BLaER1 treated with 17β-estradiol and CSF1 and Interleukin-3, amounts not matched to agents 10 nM and 100 nM (cell line): Measurements from ENCODE around the gene CCDC63.

Experiments used
- H3K27ac ChIP-seq, 11 experiments: shearing (Covaris generic); formaldehyde crosslinking; 2 replicates each; pipeline ENCODE4 v1.8.1; 2022
- H3K27me3 ChIP-seq, 11 experiments: shearing (Covaris generic); formaldehyde crosslinking; 2 replicates each; pipeline ENCODE4 v1.8.1; 2022
- H3K36me3 ChIP-seq, 11 experiments: shearing (Covaris generic); formaldehyde crosslinking; 2 replicates each; pipeline ENCODE4 v1.8.1; 2022
- H3K4me1 ChIP-seq, 10 experiments: shearing (Covaris generic); formaldehyde crosslinking; 2 replicates each; pipeline ENCODE4 v1.8.1; 2022
- H3K4me2 ChIP-seq, 11 experiments: shearing (Covaris generic); formaldehyde crosslinking; 2 replicates each; pipeline ENCODE4 v1.8.1; 2022
- H3K4me3 ChIP-seq, 10 experiments: shearing (Covaris generic); formaldehyde crosslinking; 2 replicates each; pipeline ENCODE4 v1.8.1; 2022
- H3K9ac ChIP-seq, 11 experiments: shearing (Covaris generic); formaldehyde crosslinking; 2 replicates each; pipeline ENCODE4 v1.8.1; 2022
- H3K9me3 ChIP-seq, 11 experiments: shearing (Covaris generic); formaldehyde crosslinking; replicated peaks in 1 of 11; 2 replicates each; pipeline ENCODE4 v1.8.1; 2022
- H4K20me1 ChIP-seq, 11 experiments: shearing (Covaris generic); formaldehyde crosslinking; 2 replicates each; pipeline ENCODE4 v1.8.1; 2022
- Cebpa-rat ChIP-seq, 11 experiments: shearing (Covaris generic); IDR thresholded peaks; 2 replicates each; pipeline ENCODE4 v1.8.1; 2022

Gene CCDC63

GRCh38 chr12:110880651-110881050 lies 33.9 kb downstream of the CCDC63 start:
- no peaks in the 10 kb centered on the region for H4K20me1 ChIP-seq
- no peaks in the 10 kb centered on the region for H3K36me3 ChIP-seq
- peaks cover 0 to 9% (median 3%) of the 10 kb centered on the region in 10 experiments; a peak in 6 of 20 replicates for H3K4me1 ChIP-seq
- no peak overlapping the region for H3K9ac ChIP-seq
- H3K27ac ChIP-seq = no peak overlapping the region
- H3K9me3 ChIP-seq = 0 out of 22 replicates have a peak, but pooled peaks cover 0 to 4% (median 0%) of the 10 kb centered on the region in 11 experiments
- no peak overlapping the region for H3K4me3 ChIP-seq
- H3K27me3 ChIP-seq = no peaks in the 10 kb centered on the region
- H3K4me2 ChIP-seq = no peak overlapping the region
- TF ChIP-seq Cebpa-rat (IDR thresholded peaks at IDR 0.05) = no peak

GRCh38 chr12:110883251-110883650 lies 36.5 kb downstream of the CCDC63 start:
- Histone ChIP-seq H3K4me3 (no peak overlapping the region), H3K4me2 (0 out of 22 replicates have a peak overlapping the region, but pooled peaks of 1 of the 11 experiments have one; percentile 3), H4K20me1 (no peaks in the 10 kb centered on the region), H3K27ac (no peak overlapping the region), H3K36me3 (no peaks in the 10 kb centered on the region), H3K27me3 (no peaks in the 10 kb centered on the region), H3K9ac (no peak overlapping the region), H3K9me3 (0 out of 22 replicates have a peak, but pooled peaks cover 0 to 4% (median 0%) of the 10 kb centered on the region in 11 experiments), H3K4me1 (peaks cover 0 to 16% (median 9%) of the 10 kb centered on the region in 10 experiments; a peak in 14 of 20 replicates)
- TF ChIP-seq Cebpa-rat (IDR thresholded peaks at IDR 0.05) = no peak

GRCh38 chr12:110885152-110885840 lies 38.5 kb downstream of the CCDC63 start:
- Histone ChIP-seq H3K27me3 (no peaks in the 10 kb centered on the region), H3K27ac (no peak overlapping the region), H3K4me3 (no peak overlapping the region), H3K9ac (no peak overlapping the region), H3K4me2 (no peak overlapping the region), H3K36me3 (no peaks in the 10 kb centered on the region), H3K4me1 (peaks cover 0 to 22% (median 14%) of the 10 kb centered on the region in 10 experiments; a peak in 14 of 20 replicates), H3K9me3 (no peaks in the 10 kb centered on the region), H4K20me1 (no peaks in the 10 kb centered on the region)
- no peak for TF ChIP-seq Cebpa-rat (IDR thresholded peaks at IDR 0.05)

GRCh38 chr12:110888256-110888991 lies 41.6 kb downstream of the CCDC63 start:
- Histone ChIP-seq H3K4me1 (peaks cover 0 to 37% (median 24%) of the 10 kb centered on the region in 10 experiments; a peak in 15 of 20 replicates), H3K9ac (peak overlapping the region in 4 of 11 experiments; percentile 76 to 81 (median 78); a peak in 7 of 22 replicates), H3K36me3 (no peaks in the 10 kb centered on the region), H4K20me1 (no peaks in the 10 kb centered on the region), H3K27me3 (no peaks in the 10 kb centered on the region), H3K27ac (peak overlapping the region in 2 of 11 experiments; percentile 43 to 66; a peak in 2 of 22 replicates), H3K4me2 (peak overlapping the region in 10 of 11 experiments; percentile 43 to 81 (median 70); a peak in 19 of 22 replicates), H3K9me3 (no peaks in the 10 kb centered on the region), H3K4me3 (peak overlapping the region in 1 of 10 experiments; percentile 52; a peak in 3 of 20 replicates)
- TF ChIP-seq Cebpa-rat (IDR thresholded peaks at IDR 0.05) = no peak

- H3K27me3 ChIP-seq = no peaks in the 10 kb centered on the region
- H3K9me3 ChIP-seq = no peaks in the 10 kb centered on the region
- H4K20me1 ChIP-seq = no peaks in the 10 kb centered on the region
- no peaks in the 10 kb centered on the region for H3K36me3 ChIP-seq
- H3K4me1 ChIP-seq = peaks cover 0 to 35% (median 29%) of the 10 kb centered on the region in 10 experiments; a peak in 16 of 20 replicates
- H3K9ac ChIP-seq = no peak overlapping the region
- no peak overlapping the region for H3K4me2 ChIP-seq
- H3K4me3 ChIP-seq = no peak overlapping the region
- H3K27ac ChIP-seq = no peak overlapping the region
- no peak for TF ChIP-seq Cebpa-rat (IDR thresholded peaks at IDR 0.05)
Observed at GRCh38 chr12:110889361-110889760, 42.6 kb downstream of the CCDC63 start.

- Histone ChIP-seq H3K9ac (peak overlapping the region in 7 of 11 experiments; percentile 61 to 83 (median 79); a peak in 10 of 22 replicates), H3K27me3 (no peaks in the 10 kb centered on the region), H4K20me1 (no peaks in the 10 kb centered on the region), H3K27ac (peak overlapping the region in 8 of 11 experiments; percentile 72 to 91 (median 84); a peak in 15 of 22 replicates), H3K9me3 (peaks cover 0 to 3% (median 0%) of the 10 kb centered on the region in 11 experiments; a peak in 1 of 22 replicates), H3K4me3 (0 out of 20 replicates have a peak overlapping the region, but pooled peaks of 1 of the 10 experiments have one; percentile 61), H3K36me3 (no peaks in the 10 kb centered on the region), H3K4me2 (peak overlapping the region; percentile 46 to 93 (median 76); a peak in 20 of 22 replicates), H3K4me1 (peaks cover 7 to 49% (median 41%) of the 10 kb centered on the region in 10 experiments; a peak in 19 of 20 replicates)
- TF ChIP-seq Cebpa-rat (IDR thresholded peaks at IDR 0.05) = no peak
Observed at GRCh38 chr12:110893956-110894355, 47.2 kb downstream of the CCDC63 start.

GRCh38 chr12:110896559-110896958 lies 49.8 kb downstream of the CCDC63 start:
- H3K4me2 ChIP-seq = peak overlapping the region in 6 of 11 experiments; percentile 6 to 50 (median 26); a peak in 5 of 22 replicates
- TF ChIP-seq Cebpa-rat (IDR thresholded peaks at IDR 0.05) = no peak

GRCh38 chr12:110901401-110901800 lies 54.6 kb downstream of the CCDC63 start:
- Histone ChIP-seq H3K4me1 (peaks cover 0 to 13% (median 7%) of the 10 kb centered on the region in 10 experiments; a peak in 11 of 20 replicates), H3K27me3 (no peaks in the 10 kb centered on the region), H3K9me3 (no peaks in the 10 kb centered on the region), H3K36me3 (no peaks in the 10 kb centered on the region), H3K27ac (no peak overlapping the region), H3K9ac (no peak overlapping the region), H4K20me1 (no peaks in the 10 kb centered on the region), H3K4me3 (no peak overlapping the region), H3K4me2 (no peak overlapping the region)
- TF ChIP-seq Cebpa-rat (IDR thresholded peaks at IDR 0.05) = no peak

More at GRCh38 chr12:110896559-110896958, 49.8 kb downstream of the CCDC63 start:
- peaks cover 7 to 49% (median 39%) of the 10 kb centered on the region in 10 experiments; a peak in 19 of 20 replicates for H3K4me1 ChIP-seq
- no peaks in the 10 kb centered on the region for H3K27me3 ChIP-seq
- H3K9ac ChIP-seq = peak overlapping the region in 5 of 11 experiments; percentile 0 to 42 (median 18); a peak in 5 of 22 replicates
- H4K20me1 ChIP-seq = no peaks in the 10 kb centered on the region
- no peak overlapping the region for H3K4me3 ChIP-seq
- peaks cover 0 to 3% (median 0%) of the 10 kb centered on the region in 11 experiments; a peak in 1 of 22 replicates for H3K9me3 ChIP-seq
- peak overlapping the region in 8 of 11 experiments; percentile 23 to 91 (median 78); a peak in 15 of 22 replicates for H3K27ac ChIP-seq
- no peaks in the 10 kb centered on the region for H3K36me3 ChIP-seq
